GM18873 (cell line): ENCODE results near the gene MZT2B.
"Not testable (repeated sequence)": the region's sequence is repeated elsewhere in the genome, so short reads cannot be mapped to it uniquely, and the experiment has no call there.

ENCODE experiments used
- ATAC-seq: cut with Tn5 transposase; IDR thresholded peaks from one replicate; pipeline ENCODE4 v1.9.1; 2021; ENCODE audit warnings: mild to moderate bottlenecking, moderate library complexity, moderate number of reproducible peaks; ENCODE audit not compliant: unreplicated experiment, low FRiP score

The MZT2B gene

DNA sequence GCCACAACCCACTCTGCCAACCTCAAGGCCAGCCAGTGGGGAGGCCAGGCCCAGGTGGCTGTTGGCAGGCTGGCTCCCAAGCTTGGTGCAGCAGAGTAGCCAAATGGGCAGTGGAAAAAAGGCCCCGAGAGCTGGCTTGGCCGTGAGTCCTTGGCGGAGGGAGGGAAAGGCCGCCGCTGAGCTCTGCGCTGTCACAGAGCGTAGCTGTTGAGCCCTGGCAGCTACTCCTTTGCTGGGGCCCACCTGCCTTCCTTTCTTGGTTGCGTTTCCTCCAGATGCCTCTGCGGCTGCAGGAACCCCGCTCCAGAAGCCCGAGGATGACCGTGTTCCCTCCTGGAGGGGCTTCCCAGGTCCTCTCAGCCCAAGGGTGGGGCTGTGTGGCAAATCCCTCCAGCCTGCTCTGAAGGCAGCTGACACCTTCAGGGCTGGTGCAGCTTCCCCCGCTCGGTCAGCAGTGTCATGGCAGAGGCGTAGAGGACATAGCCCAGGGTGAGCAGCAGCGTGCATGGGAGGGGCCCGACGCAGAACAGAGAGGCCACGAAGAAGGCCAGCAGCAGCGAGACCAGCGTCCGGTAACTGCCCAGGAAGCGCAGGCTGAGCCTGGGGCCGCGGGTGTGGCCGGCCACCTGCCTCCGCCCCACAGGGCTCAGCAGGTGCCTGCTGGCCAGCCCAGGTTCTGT is 29.8 kb upstream of the MZT2B start:
- ATAC-seq = not testable (repeated sequence)

- ATAC-seq = no peak
These were observed 29.1 kb upstream of the MZT2B start for GRCh38 chr2:130152816-130153595.

- ATAC-seq = not testable (repeated sequence)
These were observed 28.2 kb upstream of the MZT2B start for GRCh38 chr2:130153721-130154422.

DNA sequence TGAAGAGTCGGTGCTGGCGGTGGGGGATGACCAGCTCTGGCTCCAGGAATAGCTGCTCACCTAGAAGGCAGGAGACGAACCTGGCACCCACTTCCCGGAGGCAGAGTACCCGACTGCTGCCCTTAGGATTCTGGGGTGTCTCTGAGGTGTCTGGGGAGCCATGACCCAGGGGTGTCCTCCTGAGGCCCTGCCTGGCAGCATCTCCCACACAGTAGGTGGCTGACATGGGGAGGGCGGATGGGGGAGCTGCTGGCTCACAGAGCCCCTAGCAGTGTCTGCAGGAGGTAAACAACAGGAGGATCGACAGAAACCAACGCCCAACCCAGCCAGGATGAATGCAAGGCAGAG is 27.7 kb upstream of the MZT2B start:
- not testable (repeated sequence) for ATAC-seq

- ATAC-seq = no peak
These were observed 27.0 kb upstream of the MZT2B start for GRCh38 chr2:130154773-130155765.

- ATAC-seq = not testable (repeated sequence)
These were observed 26.0 kb upstream of the MZT2B start for GRCh38 chr2:130155956-130156623.

- no peak for ATAC-seq
These were observed 25.4 kb upstream of the MZT2B start for GRCh38 chr2:130156624-130157004.

GRCh38 chr2:130157354-130157753 is 24.7 kb upstream of the MZT2B start:
- ATAC-seq = peak; percentile 37

- ATAC-seq = peak; percentile 91
These were observed 24.1 kb upstream of the MZT2B start for GRCh38 chr2:130157825-130158514.

DNA sequence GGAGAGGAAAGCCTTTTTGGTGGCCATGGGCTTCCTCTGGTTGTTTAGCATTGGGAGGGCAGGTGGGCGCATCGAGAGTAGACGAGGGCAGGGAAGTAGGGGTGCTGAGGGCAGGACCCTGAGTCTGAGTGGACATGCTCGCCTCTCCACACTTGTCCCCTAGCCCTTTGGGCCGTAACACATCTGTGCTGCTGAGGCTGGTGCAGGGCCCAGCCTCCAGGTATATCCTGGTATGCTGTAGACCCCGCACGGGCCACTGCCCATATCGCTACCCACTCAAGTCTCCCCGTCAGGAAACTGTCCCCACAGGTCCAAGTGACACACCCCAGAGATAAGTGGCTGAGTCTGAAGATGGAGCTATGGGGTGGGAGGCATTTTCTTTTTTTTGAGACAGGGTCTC is 23.4 kb upstream of the MZT2B start:
- ATAC-seq = no peak

GRCh38 chr2:130159376-130159775 is 22.7 kb upstream of the MZT2B start:
- not testable (repeated sequence) for ATAC-seq

GRCh38 chr2:130160131-130160530 is 21.9 kb upstream of the MZT2B start:
- no peak for ATAC-seq

- not testable (repeated sequence) for ATAC-seq
These were observed 21.0 kb upstream of the MZT2B start for GRCh38 chr2:130160838-130161705.

DNA sequence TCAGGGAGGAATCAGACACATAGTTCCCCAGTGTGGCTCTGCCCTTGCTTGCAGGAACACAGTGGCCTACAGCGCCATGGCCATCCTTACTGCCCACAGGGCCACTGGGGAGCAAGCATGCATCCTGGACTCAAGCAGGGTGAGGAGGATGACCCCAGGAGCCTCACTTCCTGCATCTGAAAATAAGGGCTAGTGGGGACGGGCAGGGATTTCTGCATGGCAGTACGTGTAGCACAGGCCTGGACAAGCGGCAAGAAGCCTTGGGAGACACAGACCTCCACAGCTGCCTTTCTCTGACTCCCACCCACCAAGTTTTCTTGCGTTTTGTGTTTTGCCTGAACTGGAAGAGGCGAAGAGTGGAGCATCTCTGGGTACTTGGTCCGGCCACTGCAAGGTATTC is 19.6 kb upstream of the MZT2B start:
- ATAC-seq = not testable (repeated sequence)

- no peak for ATAC-seq
These were observed 19.1 kb upstream of the MZT2B start for GRCh38 chr2:130162968-130163367.

DNA sequence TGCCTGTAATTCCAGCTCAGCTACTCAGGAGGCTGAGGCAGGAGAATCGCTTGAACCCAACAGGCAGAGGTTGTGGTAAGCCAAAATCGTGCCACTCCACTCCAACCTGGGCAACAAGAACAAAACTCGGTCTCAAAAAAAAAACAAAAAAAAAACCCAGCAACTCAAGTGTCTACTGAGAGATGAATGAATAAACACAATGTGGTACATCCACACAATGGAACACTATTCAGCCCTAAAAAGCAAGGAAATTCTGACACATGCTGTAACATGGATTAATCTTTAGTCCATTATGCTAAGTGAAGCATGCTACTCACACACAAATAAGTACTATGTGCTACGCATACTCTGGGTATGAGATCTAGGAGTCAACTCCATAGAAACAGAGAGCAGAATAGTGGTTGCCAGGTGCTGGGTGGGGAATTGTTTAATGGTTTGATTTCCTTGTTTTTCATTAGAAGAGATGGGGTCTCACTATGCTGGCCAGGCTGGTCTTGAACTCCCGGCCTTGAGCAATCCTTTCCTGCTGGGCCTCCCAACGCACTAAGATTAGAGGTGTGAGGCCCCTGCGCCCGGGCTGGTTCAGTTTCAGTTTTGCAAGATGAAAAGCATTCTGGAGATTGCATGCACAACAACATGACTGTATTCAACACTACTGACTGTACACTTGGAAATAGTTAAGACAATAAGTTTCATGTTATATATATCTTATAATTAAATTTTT is 16.6 kb upstream of the MZT2B start:
- ATAC-seq = no peak

- ATAC-seq = not testable (repeated sequence)
These were observed 15.5 kb upstream of the MZT2B start for GRCh38 chr2:130166611-130167010.
